GM21723 (cell line): ENCODE results near the gene FES.
"Not testable (repeated sequence)": the region's sequence is repeated elsewhere in the genome, so short reads cannot be mapped to it uniquely, and the experiment has no call there.

Experiments
- ATAC-seq: cut with Tn5 transposase; IDR thresholded peaks from one replicate; pipeline ENCODE4 v1.9.1; 2021; ENCODE audit warnings: mild to moderate bottlenecking, moderate library complexity; ENCODE audit not compliant: unreplicated experiment

The FES gene

GRCh38 chr15:90928106-90928505 lies 43.8 kb downstream of the FES start:
- ATAC-seq: not testable (repeated sequence)

GRCh38 chr15:90929246-90930019 lies 45.1 kb downstream of the FES start:
- no peak for ATAC-seq

GRCh38 chr15:90930861-90931574 lies 46.7 kb downstream of the FES start:
- ATAC-seq: no peak

GRCh38 chr15:90931575-90931827 lies 47.2 kb downstream of the FES start:
- no peak for ATAC-seq

- ATAC-seq: peak; percentile 53
These were observed 47.7 kb downstream of the FES start, which contains the start of gene HDDC3 for GRCh38 chr15:90931828-90932659. TSS of gene HDDC3 (minus strand) at chr15:90932549. CDS start at chr15:90932540, 9 bp downstream.

GRCh38 chr15:90932660-90932991 lies 48.3 kb downstream of the FES start:
- no peak for ATAC-seq

GRCh38 chr15:90933301-90933700 lies 49.0 kb downstream of the FES start:
- no peak for ATAC-seq

GRCh38 chr15:90934256-90934948 lies 50.1 kb downstream of the FES start:
- ATAC-seq: peak; percentile 38

GRCh38 chr15:90934949-90935751 lies 50.8 kb downstream of the FES start, which contains the start of gene UNC45A:
TSS of gene UNC45A (plus strand) at chr15:90935285. CDS start at chr15:90935325, 40 bp downstream.
- ATAC-seq: peak; percentile 61

GRCh38 chr15:90936823-90937222 lies 52.5 kb downstream of the FES start:
- no peak for ATAC-seq

- ATAC-seq: no peak
These were observed 54.0 kb downstream of the FES start for GRCh38 chr15:90938261-90938660.

- no peak for ATAC-seq
These were observed 55.5 kb downstream of the FES start for GRCh38 chr15:90939756-90940155.

- ATAC-seq: no peak
These were observed 56.7 kb downstream of the FES start for GRCh38 chr15:90941038-90941437.

GRCh38 chr15:90942354-90943120 lies 58.2 kb downstream of the FES start:
- no peak for ATAC-seq

GRCh38 chr15:90945091-90945490 lies 60.8 kb downstream of the FES start:
- no peak for ATAC-seq
